Mammary epithelial cell (primary cell): ENCODE data around the gene CELSR2.

Source experiments
- CTCF ChIP-seq, 2 donors: IDR thresholded peaks in 1 of 2; conservative IDR thresholded peaks in 1 of 2; 2 replicates each; pipeline ENCODE4 v1.5.1; 2011 to 2012; ENCODE audit warnings: inconsistent platforms in 2 of 2, low read length in 2 of 2, mild to moderate bottlenecking in 2 of 2, control low read depth in 1 of 2, low read depth in 1 of 2; ENCODE audit not compliant: insufficient read depth in 1 of 2; ENCODE audit errors: extremely low read depth in 1 of 2
- EZH2 ChIP-seq: IDR thresholded peaks from 2 replicates; pipeline ENCODE4 v1.6.1; 2012; ENCODE audit warnings: low read length, inconsistent platforms, borderline replicate concordance

GRCh38 chr1:109269212-109269980 lies 20.1 kb downstream of the CELSR2 start:
- TF ChIP-seq CTCF (conservative IDR thresholded peaks at IDR 0.05 in 1 of 2, IDR thresholded peaks at IDR 0.05 in 1 of 2; ENCODE audit: extremely low read depth in 1 of 2, insufficient read depth in 1 of 2, low read depth in 1 of 2, low read length in 2 of 2), result no peak
- no peak for TF ChIP-seq EZH2
